Thymus (tissue), 11 donors: ENCODE measurements around the gene ZNF761. TPM values are rescaled to one million over a fixed set of nuclear protein-coding genes. Genes with fewer than 3 reads are reported as not detected.
"Not testable (repeated sequence)": the region's sequence is repeated elsewhere in the genome, so short reads cannot be mapped to it uniquely, and the experiment has no call there.

Source experiments
- DNase-seq, 9 donors: peaks; one replicate each; pipeline ENCODE4 v3.0.0-alpha.2; 2013; ENCODE audit warnings: low spot score in 9 of 9, low read depth in 6 of 9, missing footprints in 1 of 9
- H3K27ac ChIP-seq, 2 donors: one replicate each; pipeline ENCODE4 v1.5.1; 2013; ENCODE audit warnings: control low read depth in 1 of 2, low read depth in 1 of 2, low read length in 1 of 2, mild to moderate bottlenecking in 1 of 2, moderate library complexity in 1 of 2
- H3K27me3 ChIP-seq, 2 donors: one replicate each; pipeline ENCODE4 v1.5.1; 2013; ENCODE audit warnings: low read length in 1 of 2; ENCODE audit not compliant: control insufficient read depth in 2 of 2, insufficient read depth in 1 of 2
- H3K36me3 ChIP-seq, 2 donors: one replicate each; pipeline ENCODE4 v1.5.1; 2013; ENCODE audit warnings: low read length in 1 of 2, mild to moderate bottlenecking in 1 of 2, moderate library complexity in 1 of 2; ENCODE audit not compliant: control insufficient read depth in 2 of 2, insufficient read depth in 2 of 2
- H3K4me1 ChIP-seq, 2 donors: one replicate each; pipeline ENCODE4 v1.5.1; 2013; ENCODE audit warnings: low read length in 2 of 2; ENCODE audit not compliant: control insufficient read depth in 2 of 2, insufficient read depth in 2 of 2
- H3K4me3 ChIP-seq, 2 donors: one replicate each; pipeline ENCODE4 v1.5.1; 2013; ENCODE audit warnings: low read length in 2 of 2, control low read depth in 1 of 2, mild to moderate bottlenecking in 1 of 2
- H3K9me3 ChIP-seq, 2 donors: one replicate each; pipeline ENCODE4 v1.5.1; 2013; ENCODE audit warnings: low read length in 1 of 2, mild to moderate bottlenecking in 1 of 2; ENCODE audit not compliant: control insufficient read depth in 2 of 2, insufficient read depth in 1 of 2
- WGBS: extraction: QIAGEN DNeasy Blood & Tissue Kit; methylation state at CpG from one replicate; pipeline ENCODE4 v1.1.7; 2013; 5-methylcytosine and 5-hydroxymethylcytosine counted together
- polyA plus RNA-seq: library from polyadenylated mRNA; stranded (reverse); fragments of 200-250 nt; gene quantifications from one replicate; pipeline ENCODE4 v1.2.3, GENCODE V29; 2013
- total RNA-seq: library from RNA; stranded (reverse); fragments of 120-200 nt; gene quantifications from one replicate; pipeline ENCODE4 v1.2.4, GENCODE V29; 2013
- donor health status: healthy.

ZNF761 gene
- total and polyA plus RNA-seq, 2 donors, result 9.7 to 14.9 TPM

DNA sequence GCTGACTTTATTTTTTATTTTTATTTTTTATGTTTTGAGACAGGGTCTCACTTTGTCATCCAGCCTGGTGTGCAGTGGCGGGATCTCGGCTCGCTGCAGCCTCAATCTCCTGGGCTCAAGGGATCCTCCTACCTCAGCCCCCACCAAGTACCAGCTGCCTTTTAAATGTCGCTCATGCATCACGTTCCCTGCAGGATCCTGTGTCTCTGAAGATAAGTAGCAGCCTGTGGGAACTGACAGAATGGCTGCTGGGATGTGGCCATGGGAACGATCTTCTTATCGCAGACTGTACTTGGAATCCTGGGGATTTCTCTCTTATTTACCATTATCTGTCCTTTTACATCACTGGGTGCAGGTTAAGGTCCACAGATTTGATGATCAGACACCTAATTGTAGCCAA, 71.4 kb downstream of the ZNF761 start:
- H3K9me3 ChIP-seq, H3K27ac ChIP-seq, H3K4me3 ChIP-seq, H3K4me1 ChIP-seq, H3K27me3 ChIP-seq, DNase-seq, H3K36me3 ChIP-seq: not testable (repeated sequence)
- WGBS, result 39% methylated on average over 7 of the region's 7 CpGs

DNA sequence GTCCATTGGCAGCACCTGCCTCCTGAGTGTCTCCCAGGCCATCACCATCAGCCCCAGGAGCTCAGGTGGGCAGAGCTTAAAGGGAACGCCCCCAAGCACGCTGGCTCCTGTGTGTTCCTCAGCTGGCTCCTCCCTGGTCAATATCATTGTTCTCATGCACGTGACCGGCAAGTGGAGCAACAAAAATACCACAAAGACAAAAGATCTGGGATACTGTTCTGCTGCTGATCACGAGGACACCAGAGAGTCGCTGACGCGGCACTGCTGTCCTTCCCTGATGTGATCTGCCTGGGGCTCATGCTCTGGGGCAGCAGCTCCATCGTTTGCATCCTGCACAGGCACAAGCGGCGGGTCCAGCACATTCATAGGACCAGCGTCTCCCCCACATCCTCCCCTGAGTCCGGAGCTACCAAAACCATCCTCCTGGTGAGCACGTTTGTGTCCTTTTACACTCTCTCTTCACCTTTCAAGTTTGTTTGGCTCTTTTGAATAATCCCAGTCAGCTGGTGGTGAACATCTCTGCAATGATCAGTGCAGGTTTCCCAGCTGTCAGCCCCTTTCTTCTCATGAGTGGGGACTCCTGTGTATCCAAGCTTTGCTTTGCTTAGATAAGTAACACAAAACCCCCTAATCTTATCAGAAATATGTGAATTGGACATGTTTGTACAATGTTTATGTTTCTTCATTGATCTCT, 72.0 kb downstream of the ZNF761 start:
- H3K9me3 ChIP-seq, H3K27ac ChIP-seq, H3K4me3 ChIP-seq, DNase-seq, H3K27me3 ChIP-seq, H3K4me1 ChIP-seq, H3K36me3 ChIP-seq: not testable (repeated sequence)
- 22% methylated on average over 12 of the region's 14 CpGs for WGBS

DNA sequence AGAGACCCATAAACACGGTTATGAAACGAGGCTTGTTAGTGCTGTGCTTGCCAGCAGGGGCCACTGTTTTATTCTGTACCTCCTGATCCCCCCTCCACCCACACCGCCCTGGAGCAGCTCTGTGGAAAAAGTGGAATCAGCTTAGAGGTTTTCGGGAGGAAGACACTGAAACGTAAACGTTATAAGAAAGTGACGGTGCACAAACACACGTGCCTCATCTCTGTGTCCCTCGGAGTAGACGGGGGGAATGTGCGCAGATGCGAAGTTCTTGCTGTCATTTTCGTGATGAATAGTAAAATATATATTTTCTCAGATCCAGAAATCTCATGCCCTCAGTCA, 72.5 kb downstream of the ZNF761 start:
- H3K36me3 ChIP-seq, H3K4me3 ChIP-seq, H3K9me3 ChIP-seq, DNase-seq, H3K27me3 ChIP-seq, H3K4me1 ChIP-seq, H3K27ac ChIP-seq: not testable (repeated sequence)
- WGBS, result 27% methylated on average over 13 of the region's 13 CpGs

DNA sequence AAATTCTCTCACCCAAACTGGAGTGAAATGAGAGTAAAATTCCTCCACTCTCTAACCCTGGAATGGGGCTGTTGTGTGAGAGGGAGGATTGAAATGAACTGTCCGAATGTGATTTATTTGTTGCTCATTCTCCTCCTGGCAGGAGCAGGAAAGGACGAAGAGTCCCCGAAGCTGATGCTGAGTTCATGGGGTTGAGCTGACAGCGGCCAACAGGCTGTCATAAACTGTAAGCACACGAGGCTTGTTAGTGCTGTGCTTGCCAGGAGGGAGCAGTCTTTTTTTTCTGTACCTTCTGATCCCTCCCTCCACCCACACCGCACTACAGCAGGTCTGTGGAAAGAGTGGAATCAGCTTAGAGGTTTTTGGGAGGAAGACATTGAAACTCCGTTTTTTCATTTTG, 73.1 kb downstream of the ZNF761 start:
- H3K9me3 ChIP-seq, result peaks cover 0 to 4% of the 10 kb centered on the region in 2 donors
- no peak overlapping the region for H3K27ac ChIP-seq
- no peaks in the 10 kb centered on the region for H3K27me3 ChIP-seq
- DNase-seq, result no peak
- H3K4me3 ChIP-seq, result no peak overlapping the region
- no peaks in the 10 kb centered on the region for H3K4me1 ChIP-seq
- no peaks in the 10 kb centered on the region for H3K36me3 ChIP-seq
- WGBS, result 52% methylated on average over 7 of the region's 7 CpGs

DNA sequence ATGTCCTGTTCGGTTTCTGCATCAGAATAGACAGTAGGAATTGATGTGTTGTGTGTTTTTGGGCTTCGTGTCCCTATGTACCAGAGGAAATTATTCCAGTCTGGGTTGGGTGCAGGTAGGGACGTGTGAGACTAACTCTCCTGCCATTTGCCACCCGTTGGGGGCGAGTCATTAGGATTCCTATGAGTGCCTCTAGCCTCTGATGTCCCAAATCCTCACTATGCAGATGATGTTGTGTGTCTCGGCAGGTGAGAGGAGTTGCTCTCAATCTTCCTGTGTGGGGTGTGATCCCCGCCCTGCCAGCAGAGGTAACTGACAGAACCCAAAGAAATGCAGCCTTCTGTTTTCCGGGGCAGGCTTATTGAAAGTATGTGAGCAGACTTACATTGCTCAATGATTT, 74.9 kb downstream of the ZNF761 start:
- H3K4me3 ChIP-seq, result no peak overlapping the region
- H3K9me3 ChIP-seq, result no peaks in the 10 kb centered on the region
- 87% methylated on average over 8 of the region's 8 CpGs for WGBS
- H3K27me3 ChIP-seq, result no peaks in the 10 kb centered on the region
- no peak for DNase-seq
- no peaks in the 10 kb centered on the region for H3K4me1 ChIP-seq
- H3K36me3 ChIP-seq, result no peaks in the 10 kb centered on the region
- H3K27ac ChIP-seq, result no peak overlapping the region

Other genes starting within 250 kb of the ZNF761 start
- gene ZNF665, start 238.6 kb upstream of the ZNF761 start, total RNA-seq, result 5.6 TPM
- gene ZNF665, start 238.6 kb upstream of the ZNF761 start, polyA plus RNA-seq, result 7.7 TPM
- gene ZNF677, start 177.1 kb upstream of the ZNF761 start, total RNA-seq, result 12.8 TPM
- gene ZNF677, start 177.1 kb upstream of the ZNF761 start, polyA plus RNA-seq, result 13.2 TPM
- not detected for gene VN1R2, start 173.7 kb upstream of the ZNF761 start, total RNA-seq
- not detected for gene VN1R2, start 173.7 kb upstream of the ZNF761 start, polyA plus RNA-seq
- not detected for gene VN1R4, start 164.3 kb upstream of the ZNF761 start, total RNA-seq
- gene VN1R4, start 164.3 kb upstream of the ZNF761 start, polyA plus RNA-seq, result not detected
- 10.5 TPM for gene ZNF845, start 98.2 kb upstream of the ZNF761 start, total RNA-seq
- 5.7 TPM for gene ZNF845, start 98.2 kb upstream of the ZNF761 start, polyA plus RNA-seq
- 18.0 TPM for gene ZNF525, start 66.3 kb upstream of the ZNF761 start, total RNA-seq
- 12.8 TPM for gene ZNF525, start 66.3 kb upstream of the ZNF761 start, polyA plus RNA-seq
- gene ZNF765, start 36.8 kb upstream of the ZNF761 start, total RNA-seq, result 12.2 TPM
- gene ZNF765, start 36.8 kb upstream of the ZNF761 start, polyA plus RNA-seq, result 6.2 TPM
- gene ZNF813, start 35.7 kb downstream of the ZNF761 start, total RNA-seq, result 4.6 TPM
- 2.5 TPM for gene ZNF813, start 35.7 kb downstream of the ZNF761 start, polyA plus RNA-seq
- gene ZNF331, start 106.2 kb downstream of the ZNF761 start, total RNA-seq, result 7.6 TPM
- 26.9 TPM for gene ZNF331, start 106.2 kb downstream of the ZNF761 start, polyA plus RNA-seq
- not detected for gene DPRX, start 200.0 kb downstream of the ZNF761 start, total RNA-seq
- gene DPRX, start 200.0 kb downstream of the ZNF761 start, polyA plus RNA-seq, result 0.18 TPM